Posterior vena cava (tissue), 2 donors: ENCODE results near the gene PPIB. TPM values are rescaled to one million over a fixed set of nuclear protein-coding genes. Genes with fewer than 3 reads are reported as not detected.
"Not testable (repeated sequence)": the region's sequence is repeated elsewhere in the genome, so short reads cannot be mapped to it uniquely, and the experiment has no call there.

Source experiments
- DNase-seq: peaks from one replicate; pipeline ENCODE4 v3.0.0-alpha.2; 2020; ENCODE audit warnings: low spot score
- intact Hi-C, 2 donors: fragments of 100-400 bp; cut with DNase I; formaldehyde crosslinking; loops; one replicate each; pipeline versions ENCODE4 v1.14.1 to v1.14.2; 2022 to 2023
- total RNA-seq, 2 donors: library from RNA; stranded (reverse); fragmentation: NEBNext Ultra II Directional; extraction: Animal tissue kit (Norgen Biotek cat#: 25700); gene quantifications; one replicate each; pipeline ENCODE4 v1.2.1, GENCODE V29; 2021
- donor health status: DM: yes; HTN: yes; CAD: no.
- donor health status: DM: yes; HTN: yes; CAD: no.

PPIB gene
- total RNA-seq, 2 donors from 2014 or later = 351 to 457 TPM

DNA sequence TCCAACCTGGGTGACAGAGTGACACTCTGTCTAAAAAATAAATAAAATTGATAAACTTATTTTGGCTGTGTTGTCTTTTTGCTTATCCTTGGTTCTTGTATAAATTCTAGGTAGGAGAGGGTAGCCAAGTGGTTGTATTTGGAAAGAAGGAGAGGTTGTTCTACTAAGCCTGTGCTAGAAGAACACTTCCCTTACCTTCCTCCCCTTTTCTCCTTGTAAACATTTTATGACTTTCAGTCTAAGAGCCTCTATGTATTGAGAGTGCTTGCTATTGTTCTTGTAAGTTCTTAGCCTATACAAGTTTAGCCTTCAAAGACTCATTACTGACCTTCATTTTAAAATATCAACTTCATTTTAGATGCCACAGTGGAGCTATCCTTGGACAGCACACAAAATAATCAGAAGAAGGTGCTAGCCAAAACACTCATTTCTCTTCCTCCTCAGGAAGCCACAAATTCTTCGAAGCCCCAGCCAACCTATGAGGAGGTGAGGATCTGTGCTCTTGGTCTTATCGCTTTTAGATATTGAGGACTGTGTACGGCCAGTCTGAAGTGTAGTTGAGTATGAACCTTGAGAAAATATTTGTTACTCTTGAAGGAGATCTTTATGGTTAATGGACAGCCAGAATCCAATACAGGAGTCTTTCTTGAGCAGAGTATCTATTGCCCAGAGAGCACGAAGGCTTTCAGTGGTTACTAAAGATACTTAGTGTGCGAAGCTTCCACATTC lies 44.9 kb downstream of the PPIB start:
- intact Hi-C loops = no loop called here
- no peak for DNase-seq

DNA sequence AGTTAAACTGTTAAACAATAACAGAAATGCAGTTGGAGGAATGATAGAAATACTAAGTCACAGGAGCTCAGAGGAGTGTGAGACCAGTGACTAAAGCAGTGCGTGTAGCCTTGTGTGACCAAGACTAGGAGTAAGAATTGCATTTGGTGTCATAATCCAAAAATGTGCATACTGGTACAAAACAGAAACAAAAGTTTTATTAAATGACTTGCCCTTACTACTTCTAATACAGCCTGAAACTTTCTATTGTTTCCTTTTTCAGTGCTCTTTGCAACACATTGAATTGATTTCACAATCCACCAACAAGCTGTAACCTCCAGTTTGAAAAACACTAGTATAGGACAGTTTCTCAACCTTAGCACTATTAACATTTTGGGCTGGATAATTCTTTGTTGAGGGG lies 49.9 kb downstream of the PPIB start:
- DNase-seq = no peak
- intact Hi-C loops = no loop called here

DNA sequence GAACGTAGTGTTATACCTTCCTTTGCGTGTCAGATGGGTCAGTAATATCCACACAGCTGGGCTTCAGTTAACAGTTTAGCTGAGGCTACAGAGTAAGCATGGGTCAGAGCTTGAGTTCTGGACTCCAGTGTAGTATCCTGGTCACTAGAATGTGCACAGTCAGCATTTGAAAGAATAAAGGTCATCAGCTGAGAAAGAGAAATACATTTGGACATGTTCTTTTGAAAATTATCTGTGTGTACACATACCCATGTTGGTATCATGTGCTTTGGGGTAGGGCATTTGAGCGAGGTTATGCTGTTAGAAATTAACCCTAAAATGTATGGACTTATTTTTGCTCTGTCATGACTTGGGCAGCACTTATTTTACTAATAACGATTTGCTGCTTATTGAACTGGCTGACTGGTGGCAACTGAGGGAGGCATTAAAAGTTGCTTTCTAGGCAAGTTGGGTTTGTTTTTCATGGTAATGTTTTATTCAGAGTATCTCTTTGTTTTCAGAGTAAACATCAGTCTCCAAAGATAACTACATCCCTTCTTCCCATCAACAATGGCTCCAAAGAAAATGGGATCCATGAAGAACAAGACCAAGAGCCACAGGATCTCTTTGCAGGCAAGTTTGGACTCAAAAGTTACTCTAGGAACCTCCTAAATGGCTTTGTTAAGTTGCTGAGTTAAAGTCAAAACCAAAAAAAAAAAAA lies 50.6 kb downstream of the PPIB start:
- DNase-seq = no peak

DNA sequence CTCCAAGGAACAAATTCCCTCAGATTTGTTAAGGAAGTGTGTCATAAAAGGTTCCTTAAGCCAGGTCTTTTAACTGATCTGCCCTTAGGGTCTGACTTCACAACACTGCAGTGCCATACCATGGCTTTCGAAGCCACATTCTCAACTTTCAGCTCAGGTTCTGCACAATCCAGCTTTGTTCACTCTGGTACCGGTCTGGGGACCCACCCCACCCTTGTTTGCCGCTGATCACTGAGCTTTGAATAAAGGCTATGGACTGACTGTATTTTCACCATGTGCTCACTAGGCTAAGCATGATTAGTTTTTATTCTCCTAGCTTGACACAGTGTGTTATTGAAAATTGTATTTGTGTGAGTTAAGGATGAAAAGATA lies 51.2 kb downstream of the PPIB start:
- intact Hi-C loops = no loop called here

More for the DNA sequence above, 50.6 kb downstream of the PPIB start:
- intact Hi-C loops = no loop called here

DNA sequence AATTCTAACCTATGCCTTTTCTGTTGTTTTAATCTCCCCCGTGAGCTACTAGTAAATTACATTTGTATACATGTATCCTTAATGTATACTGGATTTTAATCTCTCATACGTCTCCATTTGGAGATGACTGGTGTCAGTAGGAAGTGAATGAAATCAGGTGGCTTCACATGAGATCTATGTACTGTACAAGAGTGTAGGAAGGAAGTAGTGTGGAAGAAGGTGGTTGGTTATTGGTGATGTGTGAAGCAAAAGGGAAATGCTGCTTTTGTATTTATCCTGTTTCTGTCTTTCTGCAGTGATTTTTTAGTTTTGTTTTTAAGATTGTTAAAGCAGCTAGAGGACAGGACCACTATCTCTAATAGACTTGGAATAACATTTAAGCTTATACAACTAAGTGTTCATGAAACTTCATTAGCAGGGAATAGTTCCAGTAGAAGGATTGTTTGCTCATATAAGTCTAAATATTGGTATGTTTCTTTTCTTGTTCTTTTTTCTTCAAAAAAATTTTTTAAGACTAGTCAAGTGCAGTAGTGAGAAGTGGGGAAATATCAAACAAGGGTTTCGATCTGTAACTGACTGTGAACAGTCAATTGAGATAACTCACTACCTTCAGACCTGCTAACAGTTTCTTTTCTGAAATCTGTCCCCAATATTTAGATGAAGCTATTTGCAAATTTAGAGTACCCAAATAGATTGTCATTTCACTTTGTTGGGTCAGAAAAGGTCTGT lies 51.7 kb downstream of the PPIB start:
- DNase-seq = no peak
- intact Hi-C loops = no loop called here

More for the DNA sequence above, 51.2 kb downstream of the PPIB start:
- no peak for DNase-seq

DNA sequence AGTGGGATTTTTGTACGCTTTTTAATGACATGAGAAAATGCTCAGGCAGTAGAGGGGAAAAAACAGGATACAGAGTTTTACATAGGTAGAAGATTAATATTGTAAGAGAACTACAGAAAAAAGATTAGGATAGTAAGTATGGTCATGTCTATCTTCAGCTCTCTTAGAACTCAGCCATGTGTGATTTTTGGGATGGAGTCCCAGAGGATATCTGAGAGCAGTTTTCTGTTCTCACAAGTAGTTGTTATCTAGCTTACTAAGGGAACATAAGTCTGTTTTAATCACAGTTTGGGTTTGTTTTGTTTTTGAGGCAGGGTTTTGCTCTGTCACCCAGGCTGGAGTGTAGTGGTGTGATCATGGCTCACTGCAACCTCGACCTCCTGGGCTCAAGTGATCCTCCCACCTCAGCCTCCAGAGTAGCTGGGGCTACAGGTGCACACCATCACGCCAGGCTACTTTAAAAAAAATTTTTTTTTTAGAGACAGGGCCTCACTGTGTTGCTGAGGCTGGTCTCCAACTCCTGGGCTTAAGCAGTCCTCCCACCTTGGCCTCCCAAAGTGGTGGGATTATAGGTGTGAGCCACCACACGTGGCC lies 52.6 kb downstream of the PPIB start:
- not testable (repeated sequence) for DNase-seq

DNA sequence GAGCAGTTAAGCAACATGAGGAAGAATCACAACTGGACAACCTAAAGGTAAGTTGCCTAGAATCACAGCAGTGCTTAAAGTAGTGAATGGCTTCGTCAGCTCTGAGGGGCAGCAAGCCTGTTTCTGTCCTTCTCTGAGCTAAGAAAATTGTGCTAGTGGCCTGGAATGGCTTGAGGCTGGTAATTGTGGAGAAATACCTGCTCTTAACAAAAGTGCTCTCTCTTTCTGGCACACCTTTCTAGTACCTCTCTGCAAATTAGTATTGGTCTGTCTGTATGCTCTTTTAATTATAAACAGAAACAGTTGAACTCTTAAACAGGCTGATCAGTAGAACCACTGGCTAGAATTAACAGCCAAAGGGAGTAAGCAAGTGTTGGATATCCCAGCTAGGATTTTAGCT lies 55.5 kb downstream of the PPIB start:
- DNase-seq = no peak
- intact Hi-C loops = no loop called here

More for the DNA sequence above, 52.6 kb downstream of the PPIB start:
- intact Hi-C loops = not testable (repeated sequence)

Other genes with a start within 250 kb of the PPIB start
- 1 to 10 TPM; 2.1 to 3.1 TPM for gene DAPK2, start 116.5 kb downstream of the PPIB start, total RNA-seq
- 10 to 100 TPM; 22.8 to 26.0 TPM for gene CIAO2A, start 69.2 kb downstream of the PPIB start, total RNA-seq
- 100 to 1,000 TPM; 114 to 130 TPM for gene SNX1, start 67.0 kb downstream of the PPIB start, total RNA-seq
- under 1 TPM in 1 of 2 donors, not detected in 1; 0.38 TPM for gene SNX22, start 11.3 kb downstream of the PPIB start, total RNA-seq
- 10 to 100 TPM; 15.8 to 15.9 TPM for gene CSNK1G1, start 193.2 kb upstream of the PPIB start, total RNA-seq
- gene PCLAF, start 218.4 kb upstream of the PPIB start, total RNA-seq = under 1 TPM; 0.52 to 0.88 TPM
- 10 to 100 TPM; 20.7 to 26.2 TPM for gene TRIP4, start 224.8 kb upstream of the PPIB start, total RNA-seq